MM.1S (cell line): Measurements from ENCODE around the gene MITF.

Source experiments
- EZH2phosphoT487 ChIP-seq: fragments of 300-600 bp; sonication (generic); IDR thresholded peaks from 2 replicates; pipeline ENCODE4 v1.6.1; 2018; ENCODE audit warnings: antibody characterized with exemption, low read length
- TF ChIP-seq, protein P1 (sequence below): fragments of 300-600 bp; sonication (generic); IDR thresholded peaks from 2 replicates; pipeline ENCODE4 v1.5.1; 2016; ENCODE audit warnings: antibody characterized with exemption, low read length, mixed read lengths

DNA sequence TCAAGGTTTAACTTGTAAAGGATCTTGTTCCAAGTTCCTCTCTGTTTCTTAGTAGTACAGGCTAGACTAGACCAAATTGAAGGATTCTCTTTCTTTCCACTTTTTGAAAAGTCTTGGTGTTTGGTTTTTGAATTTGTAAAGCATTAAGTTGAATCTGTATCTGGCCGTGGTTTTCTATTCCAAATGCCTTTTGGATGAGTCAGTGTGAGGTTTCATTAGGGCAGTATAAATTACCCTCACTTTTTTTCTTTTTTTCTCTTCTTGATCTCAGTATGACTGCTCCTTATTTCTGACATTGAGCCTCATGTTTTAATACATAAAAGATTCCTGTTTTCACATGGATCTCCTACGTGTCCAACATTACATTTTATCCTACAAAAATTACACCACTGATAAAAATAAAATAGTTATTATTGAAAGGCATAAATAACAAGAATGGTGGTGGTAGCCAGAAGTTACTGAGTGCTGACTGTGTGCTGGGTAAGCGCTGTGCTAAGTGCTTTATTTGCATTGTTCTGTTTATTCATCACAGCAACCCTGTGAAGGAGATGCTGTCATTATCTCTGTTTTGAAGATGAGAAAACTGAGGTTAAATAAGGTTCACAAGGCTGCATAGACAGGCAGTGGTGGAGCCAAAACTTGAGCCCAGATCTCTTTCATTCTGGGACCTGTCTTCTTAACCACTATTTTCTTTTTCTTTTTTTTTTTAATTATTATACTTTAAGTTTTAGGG, 48.3 kb downstream of the MITF start:
- TF ChIP-seq, protein P1, sequence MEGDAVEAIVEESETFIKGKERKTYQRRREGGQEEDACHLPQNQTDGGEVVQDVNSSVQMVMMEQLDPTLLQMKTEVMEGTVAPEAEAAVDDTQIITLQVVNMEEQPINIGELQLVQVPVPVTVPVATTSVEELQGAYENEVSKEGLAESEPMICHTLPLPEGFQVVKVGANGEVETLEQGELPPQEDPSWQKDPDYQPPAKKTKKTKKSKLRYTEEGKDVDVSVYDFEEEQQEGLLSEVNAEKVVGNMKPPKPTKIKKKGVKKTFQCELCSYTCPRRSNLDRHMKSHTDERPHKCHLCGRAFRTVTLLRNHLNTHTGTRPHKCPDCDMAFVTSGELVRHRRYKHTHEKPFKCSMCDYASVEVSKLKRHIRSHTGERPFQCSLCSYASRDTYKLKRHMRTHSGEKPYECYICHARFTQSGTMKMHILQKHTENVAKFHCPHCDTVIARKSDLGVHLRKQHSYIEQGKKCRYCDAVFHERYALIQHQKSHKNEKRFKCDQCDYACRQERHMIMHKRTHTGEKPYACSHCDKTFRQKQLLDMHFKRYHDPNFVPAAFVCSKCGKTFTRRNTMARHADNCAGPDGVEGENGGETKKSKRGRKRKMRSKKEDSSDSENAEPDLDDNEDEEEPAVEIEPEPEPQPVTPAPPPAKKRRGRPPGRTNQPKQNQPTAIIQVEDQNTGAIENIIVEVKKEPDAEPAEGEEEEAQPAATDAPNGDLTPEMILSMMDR = no peak
- no peak for TF ChIP-seq EZH2phosphoT487
